Measurements from ENCODE around the gene ABCA7.

ABCA7 gene

GRCh38 chr19:1061987-1062386 is 22.1 kb downstream of the ABCA7 start:
- no peak for DNase-seq

GRCh38 chr19:1062387-1063029 is 22.6 kb downstream of the ABCA7 start:
- no peak for DNase-seq

DNA sequence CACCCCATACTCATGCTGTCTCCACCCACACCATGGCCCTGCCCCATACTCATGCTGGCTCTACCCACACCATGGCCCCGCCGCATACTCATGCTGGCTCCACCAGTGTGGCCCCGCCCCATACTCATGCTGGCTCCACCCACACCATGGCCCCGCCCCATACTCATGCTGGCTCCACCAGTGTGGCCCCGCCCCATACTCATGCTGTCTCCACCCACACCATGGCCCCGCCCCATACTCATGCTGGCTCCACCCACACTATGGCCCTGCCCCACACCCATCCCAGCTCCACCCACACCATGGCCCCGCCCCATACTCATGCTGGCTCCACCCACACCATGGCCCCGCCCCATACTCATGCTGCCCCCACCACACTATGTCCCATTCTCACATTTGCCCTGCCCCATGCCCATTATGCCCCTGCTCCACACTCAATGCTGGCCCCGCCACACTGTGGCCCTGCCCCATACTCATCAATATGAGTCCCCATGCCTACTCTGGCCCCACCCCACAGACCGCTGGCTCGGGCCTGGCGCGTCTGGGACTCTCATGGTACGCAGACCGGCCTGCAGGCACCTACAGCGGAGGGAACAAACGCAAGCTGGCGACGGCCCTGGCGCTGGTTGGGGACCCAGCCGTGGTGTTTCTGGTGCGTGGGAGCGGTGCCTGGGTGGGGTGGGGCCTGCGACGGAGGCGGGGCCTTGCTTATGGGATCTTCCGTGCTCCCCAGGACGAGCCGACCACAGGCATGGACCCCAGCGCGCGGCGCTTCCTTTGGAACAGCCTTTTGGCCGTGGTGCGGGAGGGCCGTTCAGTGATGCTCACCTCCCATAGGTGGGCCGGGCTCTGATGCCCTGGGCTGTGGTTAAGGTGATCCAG is 23.4 kb downstream of the ABCA7 start:
- DNase-seq = no peak

DNA sequence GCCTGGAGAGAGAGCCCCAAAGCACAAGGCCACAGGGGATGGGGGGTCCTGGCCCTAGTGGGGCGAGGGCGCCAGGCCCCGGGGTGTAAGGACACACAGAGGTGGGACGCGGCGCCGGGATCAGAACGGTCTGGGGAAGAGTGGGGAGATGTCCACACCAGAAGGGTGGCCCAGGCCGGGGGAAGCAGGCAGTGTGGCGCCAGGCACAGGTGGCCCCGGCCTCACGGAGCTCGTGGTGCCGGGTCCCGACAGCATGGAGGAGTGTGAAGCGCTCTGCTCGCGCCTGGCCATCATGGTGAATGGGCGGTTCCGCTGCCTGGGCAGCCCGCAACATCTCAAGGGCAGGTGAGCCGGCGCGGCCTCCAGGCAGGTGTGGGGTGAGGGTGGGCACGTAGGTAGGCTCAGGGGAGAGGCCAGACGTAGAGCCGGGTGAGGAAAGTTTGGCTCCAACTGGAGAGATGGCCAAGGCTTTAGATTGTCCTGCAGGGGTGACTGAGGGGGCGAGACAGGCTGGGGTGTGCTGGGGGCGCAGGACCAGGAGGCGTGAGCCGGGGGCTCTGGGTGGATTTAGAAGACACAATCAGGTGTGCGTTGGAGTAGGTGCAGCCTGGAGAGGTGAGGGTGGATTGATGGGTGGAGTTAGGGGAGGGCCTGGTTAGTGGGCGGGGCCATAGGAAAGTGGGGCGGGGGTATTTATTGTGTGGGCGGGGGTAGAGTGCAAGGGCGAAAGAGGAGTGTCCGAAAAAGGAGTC is 24.2 kb downstream of the ABCA7 start:
- DNase-seq = no peak

- DNase-seq = no peak
These were observed 25.0 kb downstream of the ABCA7 start for GRCh38 chr19:1064661-1065605.

DNA sequence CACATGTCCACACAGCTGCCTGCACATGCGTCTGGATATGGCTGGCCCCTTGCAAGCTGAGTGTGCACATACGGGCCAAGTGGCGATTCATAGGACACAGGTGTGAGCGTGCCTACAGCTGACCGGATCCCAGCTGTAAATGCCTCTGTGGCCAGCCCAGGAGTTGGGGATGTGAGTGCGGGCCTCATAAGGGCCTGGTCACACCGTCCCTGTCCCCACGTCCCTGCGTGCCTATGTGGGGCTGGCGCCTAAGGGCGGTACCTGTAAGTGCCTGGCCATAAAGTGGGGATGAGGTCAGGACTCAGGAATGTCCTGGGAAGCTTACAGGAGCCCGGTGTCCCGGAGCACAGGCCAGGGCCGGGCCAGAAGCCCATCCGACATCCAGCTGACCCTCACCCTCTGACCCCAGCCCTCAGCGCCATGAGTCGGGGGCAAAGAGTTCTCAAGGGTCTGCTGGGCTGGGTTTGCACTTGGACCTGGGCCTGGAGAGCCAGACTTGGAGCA is 25.8 kb downstream of the ABCA7 start:
- no peak for DNase-seq

GRCh38 chr19:1066251-1066747 is 26.4 kb downstream of the ABCA7 start:
- no peak for DNase-seq

DNA sequence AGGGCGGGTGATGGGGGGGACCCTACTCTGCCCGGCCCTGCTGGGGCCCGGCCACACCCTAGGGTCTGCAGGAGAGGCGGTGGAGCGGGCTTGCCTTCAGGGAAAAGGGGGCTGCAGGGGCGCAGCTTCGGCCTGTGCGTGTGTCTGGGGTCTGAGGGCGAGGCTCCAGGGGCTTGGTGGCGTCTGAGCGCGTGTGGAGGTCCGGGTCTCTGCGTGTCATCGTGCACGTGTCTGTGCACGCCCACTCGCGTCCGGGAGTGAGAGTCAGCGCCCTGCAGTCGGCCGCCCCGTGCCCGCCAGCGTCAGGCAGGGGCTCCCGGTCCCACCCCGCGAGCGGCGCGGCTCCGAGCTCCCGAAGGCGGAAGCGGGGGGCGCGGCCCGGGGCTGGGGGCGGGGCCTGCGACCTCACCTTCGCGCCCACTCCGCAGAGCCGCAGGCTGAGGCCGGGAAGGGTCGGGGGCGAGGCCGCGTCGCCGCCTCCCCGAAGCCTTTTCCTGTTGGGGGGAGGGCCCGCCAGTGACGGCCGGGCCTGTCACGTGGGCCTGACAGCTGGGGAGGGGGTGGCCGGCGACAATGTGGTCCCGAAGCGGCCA is 26.9 kb downstream of the ABCA7 start, which contains the start of gene ARHGAP45:
ARHGAP45 (plus strand) TSS at position 420 of the 593 bp plus-strand sequence. CDS start 239 bp downstream, outside the sequence.
- DNase-seq = no peak

DNA sequence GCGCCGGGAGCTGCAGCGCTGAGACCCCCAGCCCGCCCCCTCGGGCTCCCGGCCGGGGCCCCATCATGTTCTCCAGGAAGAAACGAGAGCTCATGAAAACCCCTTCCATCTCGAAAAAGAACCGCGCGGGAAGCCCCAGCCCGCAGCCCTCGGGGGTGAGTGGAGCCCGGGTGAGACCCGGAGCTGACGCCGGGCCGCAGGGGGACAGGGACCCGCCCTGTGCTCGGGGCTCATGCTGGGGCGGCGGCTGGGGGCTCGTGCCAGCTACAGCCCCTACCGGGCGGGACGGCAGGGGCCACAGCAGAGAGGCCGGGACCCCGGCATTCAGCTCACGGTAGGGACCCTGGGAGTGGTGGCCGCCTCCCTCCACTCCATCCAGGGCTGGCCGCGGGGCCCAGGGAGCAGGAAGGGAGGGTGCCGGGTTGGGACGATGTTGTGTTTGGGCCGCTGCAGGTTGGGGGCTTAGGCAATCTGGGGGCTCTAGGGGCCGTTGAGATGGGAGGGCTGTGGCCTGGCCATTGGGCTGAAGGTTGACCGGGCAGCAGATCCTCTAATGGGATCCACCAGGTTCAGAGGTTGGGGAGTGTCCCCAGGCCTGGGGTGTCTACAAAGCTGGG is 27.5 kb downstream of the ABCA7 start:
- no peak for DNase-seq

DNA sequence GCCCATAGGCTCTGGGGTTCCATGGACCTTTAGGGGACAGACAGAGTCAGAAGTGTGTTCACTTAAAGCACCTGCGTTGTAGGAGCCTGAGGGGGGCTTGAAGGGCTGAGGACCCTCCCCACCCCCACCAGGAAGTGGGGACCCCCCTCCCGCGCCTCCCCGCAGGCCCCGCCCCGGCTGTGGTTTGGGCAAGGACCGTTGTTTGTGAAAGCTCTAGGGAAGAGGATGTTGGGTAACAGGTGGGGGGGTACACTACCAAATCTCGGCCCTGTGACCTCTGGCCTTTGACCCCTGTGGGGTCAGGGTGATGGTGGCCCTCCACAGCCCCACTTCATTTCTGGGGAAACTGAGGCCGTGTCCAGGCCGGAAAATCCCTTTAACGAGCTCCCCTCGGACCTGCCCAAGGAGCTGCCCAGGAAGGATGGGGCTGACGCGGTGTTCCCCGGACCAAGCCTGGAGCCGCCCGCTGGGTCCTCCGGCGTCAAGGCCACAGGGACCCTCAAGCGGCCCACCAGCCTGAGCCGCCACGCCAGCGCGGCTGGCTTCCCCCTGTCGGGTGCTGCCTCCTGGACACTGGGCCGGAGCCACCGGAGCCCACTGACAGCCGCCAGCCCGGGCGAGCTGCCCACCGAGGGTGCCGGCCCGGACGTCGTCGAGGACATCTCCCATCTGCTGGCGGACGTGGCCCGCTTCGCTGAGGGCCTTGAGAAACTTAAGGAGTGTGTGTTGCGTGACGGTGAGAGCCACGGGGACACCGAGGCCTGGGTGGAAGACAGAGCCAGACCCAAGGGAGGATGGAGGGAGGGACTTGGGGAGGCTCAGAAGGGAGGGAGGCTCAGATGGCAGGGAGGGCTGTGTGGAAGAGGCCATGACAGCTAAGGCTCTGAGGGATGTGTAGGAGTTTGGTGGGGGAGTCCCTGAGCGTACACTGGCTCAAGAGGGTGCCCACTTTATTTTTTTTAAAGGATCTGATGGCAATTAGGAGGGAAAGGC is 28.4 kb downstream of the ABCA7 start:
- DNase-seq = no peak

GRCh38 chr19:1069009-1069779 is 29.3 kb downstream of the ABCA7 start:
- DNase-seq = no peak

DNA sequence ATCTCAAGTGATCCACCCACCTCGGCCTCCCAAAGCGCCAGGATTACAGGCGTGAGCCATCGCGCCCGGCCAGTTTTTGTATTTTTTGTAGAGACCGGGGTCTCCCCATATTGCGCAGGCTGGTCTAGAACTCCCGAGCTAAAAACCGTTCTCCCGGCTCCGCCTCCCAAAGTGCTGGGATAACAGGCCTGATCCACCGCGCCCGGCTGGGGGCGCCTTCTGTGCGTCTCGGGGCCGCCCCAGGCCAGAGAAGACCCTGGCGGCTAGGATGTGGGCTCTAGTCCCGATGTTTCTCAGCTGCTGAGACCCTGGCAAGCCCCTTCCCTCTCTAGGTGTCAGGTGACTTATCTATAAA is 30.6 kb downstream of the ABCA7 start:
- no peak for DNase-seq

DNA sequence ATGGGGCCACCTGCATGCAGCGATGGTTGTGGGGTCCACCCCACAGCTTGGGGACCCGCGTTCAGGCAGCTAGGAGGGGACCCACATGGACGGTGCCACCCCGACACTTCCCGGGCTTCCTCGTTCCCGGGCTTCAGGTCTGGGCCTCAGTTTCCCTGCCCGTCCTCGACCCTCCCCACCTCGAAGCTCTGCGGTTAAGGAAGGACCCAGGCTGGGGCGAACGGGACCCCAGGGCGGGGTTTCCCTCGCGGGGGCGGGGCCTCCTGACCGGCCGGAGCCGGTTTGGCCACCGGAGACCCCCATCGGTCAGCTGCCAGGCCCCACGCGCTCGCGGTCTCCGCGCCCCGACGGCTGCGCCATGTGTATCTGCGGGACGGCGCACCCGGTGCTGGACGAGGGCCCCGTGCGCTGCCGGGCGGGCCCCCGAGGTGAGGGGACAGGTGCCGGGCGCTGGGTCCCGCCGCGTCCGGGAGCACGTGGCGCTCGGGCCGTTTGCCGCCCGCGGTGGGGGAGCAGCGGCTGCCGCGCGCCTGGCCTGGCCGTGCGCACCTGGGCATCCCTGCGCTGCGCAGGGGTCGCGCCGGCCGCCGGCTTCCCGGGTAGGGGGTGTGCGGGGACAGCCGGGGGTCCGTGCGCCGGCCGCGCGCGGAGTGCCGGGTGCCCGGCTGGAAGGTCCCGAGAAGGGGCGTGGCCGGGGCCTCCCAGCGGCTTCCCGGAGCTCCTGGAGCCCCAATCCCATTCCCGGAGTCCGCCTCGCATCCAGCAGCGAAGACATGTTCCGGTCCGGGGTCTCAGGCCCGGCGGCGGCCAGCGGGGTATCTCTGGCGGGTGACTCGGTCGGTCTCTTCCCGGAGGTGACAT is 31.3 kb downstream of the ABCA7 start:
- DNase-seq = no peak

- no peak for DNase-seq
These were observed 32.6 kb downstream of the ABCA7 start for GRCh38 chr19:1072371-1073015.

DNA sequence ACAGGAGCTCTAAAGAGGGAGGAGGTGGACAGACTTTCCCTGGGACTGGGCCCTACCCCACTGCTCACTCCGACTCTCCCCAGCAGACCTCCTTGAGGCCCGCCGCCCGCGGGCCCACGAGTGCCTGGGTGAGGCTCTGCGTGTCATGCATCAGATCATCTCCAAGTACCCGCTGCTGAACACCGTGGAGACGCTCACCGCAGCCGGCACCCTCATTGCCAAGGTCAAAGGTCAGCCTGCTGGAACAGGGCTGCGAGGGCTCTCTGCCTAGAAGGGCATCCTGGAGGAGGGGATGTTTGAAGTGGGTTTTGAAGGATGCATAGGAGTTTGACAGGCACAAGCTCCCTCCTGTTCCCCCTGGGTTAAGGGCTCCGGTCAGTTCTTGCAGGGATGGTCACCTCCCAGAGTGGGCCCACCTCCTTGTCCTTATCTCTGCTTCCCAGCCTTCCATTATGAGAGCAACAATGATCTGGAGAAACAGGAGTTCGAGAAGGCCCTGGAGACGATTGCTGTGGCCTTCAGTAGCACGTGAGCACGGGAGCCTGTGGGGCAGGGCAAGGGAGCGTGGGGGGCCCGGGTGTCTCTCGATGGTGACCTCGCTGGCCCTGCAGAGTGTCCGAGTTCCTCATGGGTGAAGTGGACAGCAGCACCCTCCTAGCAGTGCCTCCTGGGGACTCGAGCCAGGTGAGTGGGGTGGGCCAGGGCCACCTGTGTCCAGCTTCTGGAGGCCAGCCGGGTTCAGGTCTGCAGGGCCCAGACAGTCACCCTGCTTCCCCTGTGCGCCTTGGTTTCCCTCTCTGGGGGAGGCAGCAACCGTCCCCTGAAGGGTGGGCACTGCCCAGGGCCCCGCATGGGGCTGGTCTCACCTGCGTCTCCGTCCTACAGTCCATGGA is 33.4 kb downstream of the ABCA7 start:
- no peak for DNase-seq

- no peak for DNase-seq
These were observed 34.1 kb downstream of the ABCA7 start for GRCh38 chr19:1073956-1074517.
